NCI-H128 (cell line): ENCODE measurements around the gene TRIM31.

Experiments
- DNase-seq: peaks from one replicate; lab custom pipeline; 2025; ENCODE audit not compliant: unreplicated experiment; lab: John Stamatoyannopoulos, UW

Gene TRIM31

GRCh38 chr6:30055513-30055912, 57.4 kb downstream of the TRIM31 start:
- DNase-seq, result no peak

- no peak for DNase-seq
Observed at GRCh38 chr6:30053682-30054081, 59.2 kb downstream of the TRIM31 start.
